Loucy (cell line): Measurements from ENCODE around the gene MAPKAP1.

Source experiments
- H2AFZ ChIP-seq: fragments of 200-600 bp; sonication (generic); 2 replicates; pipeline ENCODE4 v1.6.0; 2016; ENCODE audit warnings: antibody characterized with exemption, mild to moderate bottlenecking, low read length, moderate library complexity
- H3F3A ChIP-seq: fragments of 200-600 bp; 2 replicates; pipeline ENCODE4 v1.6.0; 2016; ENCODE audit warnings: antibody characterized with exemption, low read depth, mild to moderate bottlenecking
- H3K27me3 ChIP-seq: fragments of 200-600 bp; sonication (generic); 2 replicates; pipeline ENCODE4 v1.6.1; 2014; ENCODE audit warnings: low read length, mild to moderate bottlenecking; ENCODE audit not compliant: insufficient read depth, poor library complexity, severe bottlenecking
- H3K36me3 ChIP-seq: fragments of 200-600 bp; sonication (generic); 2 replicates; pipeline ENCODE4 v1.6.1; 2016; ENCODE audit warnings: low read length; ENCODE audit not compliant: insufficient read depth
- H3K4me1 ChIP-seq: fragments of 200-600 bp; sonication (generic); 2 replicates; pipeline ENCODE4 v1.5.1; 2014; ENCODE audit warnings: low read length, mild to moderate bottlenecking; ENCODE audit not compliant: insufficient read depth, poor library complexity, severe bottlenecking
- H3K4me2 ChIP-seq: fragments of 200-600 bp; sonication (generic); 2 replicates; pipeline ENCODE4 v1.6.0; 2014; ENCODE audit warnings: antibody characterized with exemption, low read length, low read depth, mild to moderate bottlenecking; ENCODE audit not compliant: poor library complexity, severe bottlenecking
- H3K4me3 ChIP-seq: fragments of 200-600 bp; sonication (generic); 2 replicates; pipeline ENCODE4 v1.5.1; 2014; ENCODE audit warnings: low read length, mild to moderate bottlenecking, mixed read lengths; ENCODE audit not compliant: poor library complexity, severe bottlenecking
- H3K79me2 ChIP-seq: fragments of 200-600 bp; sonication (generic); 2 replicates; pipeline ENCODE4 v1.6.1; 2014; ENCODE audit warnings: low read length; ENCODE audit not compliant: insufficient read depth
- H3K9ac ChIP-seq: fragments of 200-600 bp; sonication (generic); 2 replicates; pipeline ENCODE4 v1.6.0; 2014; ENCODE audit warnings: mild to moderate bottlenecking, low read depth, low read length, moderate library complexity; ENCODE audit not compliant: poor library complexity, severe bottlenecking
- H3K9me2 ChIP-seq: fragments of 200-600 bp; sonication (generic); replicated peaks from 2 replicates; pipeline ENCODE4 v1.6.1; 2016; ENCODE audit warnings: low read depth, low read length, mixed read lengths
- H3K9me3 ChIP-seq: fragments of 200-600 bp; sonication (generic); 2 replicates; pipeline ENCODE4 v1.6.1; 2014; ENCODE audit warnings: mild to moderate bottlenecking, antibody characterized with exemption, low read length, low read depth; ENCODE audit not compliant: insufficient read depth
- H4K20me1 ChIP-seq: fragments of 200-600 bp; sonication (generic); 2 replicates; pipeline ENCODE4 v1.6.0; 2014; ENCODE audit warnings: antibody characterized with exemption, low read length, mild to moderate bottlenecking; ENCODE audit not compliant: insufficient read depth, poor library complexity, severe bottlenecking
- EZH2phosphoT487 ChIP-seq: fragments of 200-600 bp; IDR thresholded peaks from 2 replicates; pipeline ENCODE4 v1.6.1; 2018; ENCODE audit warnings: antibody characterized with exemption, mild to moderate bottlenecking, moderate library complexity, borderline replicate concordance
- TF ChIP-seq, protein P1 (sequence below): fragments of 200-600 bp; sonication (generic); conservative IDR thresholded peaks from 2 replicates; pipeline ENCODE4 v1.5.1; 2014; ENCODE audit warnings: mild to moderate bottlenecking, antibody characterized with exemption, low read length

Gene MAPKAP1

DNA sequence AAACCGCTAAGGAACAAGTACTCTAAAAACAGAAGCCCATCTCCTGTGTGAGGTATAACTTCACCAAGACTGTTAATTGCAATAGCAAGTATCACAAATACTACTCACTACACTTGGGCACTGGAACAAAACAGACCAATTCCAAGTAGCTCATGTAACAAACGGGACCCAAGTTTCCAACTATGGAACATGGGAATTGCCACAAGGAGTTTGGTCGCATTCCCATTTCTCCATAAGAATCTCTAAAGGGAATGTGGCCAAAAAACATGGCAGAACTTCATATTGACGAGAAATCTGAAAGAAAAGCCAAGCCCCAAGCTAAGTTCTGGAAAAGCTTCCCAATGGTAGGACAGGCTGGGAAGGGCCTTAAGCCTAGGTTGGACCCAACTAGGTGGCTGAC is 162.5 kb downstream of the MAPKAP1 start:
- Histone ChIP-seq H3K9ac (no peak overlapping the region), H4K20me1 (no peaks in the 10 kb centered on the region), H3K9me3 (no peaks in the 10 kb centered on the region), H3K4me3 (no peak overlapping the region), H3K27me3 (no peaks in the 10 kb centered on the region), H3F3A (no peaks in the 10 kb centered on the region), H3K36me3 (peaks cover 5% of the 10 kb centered on the region; the same call in 1 of the 2 replicates), H3K79me2 (no peaks in the 10 kb centered on the region), H3K9me2 (no peaks in the 10 kb centered on the region), H3K4me2 (no peak overlapping the region), H3K4me1 (no peaks in the 10 kb centered on the region), H2AFZ (no peak overlapping the region)
- TF ChIP-seq EZH2phosphoT487 = no peak

DNA sequence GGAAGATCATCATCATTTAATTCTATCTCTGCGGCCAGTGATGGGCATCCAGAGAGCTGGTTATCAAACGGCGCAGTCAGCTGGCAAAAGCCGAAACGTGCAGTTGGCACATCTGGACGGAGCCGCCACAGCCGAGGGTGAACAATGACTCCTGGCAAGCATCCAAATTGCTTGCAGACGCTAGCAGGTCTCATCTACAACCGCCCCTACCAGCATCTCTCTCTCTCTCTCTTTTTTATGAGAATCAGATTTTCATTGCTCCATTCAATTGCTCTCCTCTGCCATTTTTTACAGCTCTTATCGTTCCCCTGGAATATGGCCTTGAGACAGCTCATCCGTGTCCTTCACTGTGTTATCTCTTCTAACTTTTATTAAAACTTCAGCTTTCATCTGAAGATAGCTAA is 165.2 kb downstream of the MAPKAP1 start:
- no peaks in the 10 kb centered on the region for H4K20me1 ChIP-seq
- no peak overlapping the region for H3K4me3 ChIP-seq
- H2AFZ ChIP-seq = no peak overlapping the region
- H3K9ac ChIP-seq = no peak overlapping the region
- H3K79me2 ChIP-seq = no peaks in the 10 kb centered on the region
- H3K4me2 ChIP-seq = no peak overlapping the region
- no peaks in the 10 kb centered on the region for H3K9me2 ChIP-seq
- H3K36me3 ChIP-seq = peaks cover 12% of the 10 kb centered on the region; the same call in 1 of the 2 replicates
- no peaks in the 10 kb centered on the region for H3K27me3 ChIP-seq
- H3K4me1 ChIP-seq = no peaks in the 10 kb centered on the region
- TF ChIP-seq EZH2phosphoT487 = no peak
- TF ChIP-seq, protein P1, sequence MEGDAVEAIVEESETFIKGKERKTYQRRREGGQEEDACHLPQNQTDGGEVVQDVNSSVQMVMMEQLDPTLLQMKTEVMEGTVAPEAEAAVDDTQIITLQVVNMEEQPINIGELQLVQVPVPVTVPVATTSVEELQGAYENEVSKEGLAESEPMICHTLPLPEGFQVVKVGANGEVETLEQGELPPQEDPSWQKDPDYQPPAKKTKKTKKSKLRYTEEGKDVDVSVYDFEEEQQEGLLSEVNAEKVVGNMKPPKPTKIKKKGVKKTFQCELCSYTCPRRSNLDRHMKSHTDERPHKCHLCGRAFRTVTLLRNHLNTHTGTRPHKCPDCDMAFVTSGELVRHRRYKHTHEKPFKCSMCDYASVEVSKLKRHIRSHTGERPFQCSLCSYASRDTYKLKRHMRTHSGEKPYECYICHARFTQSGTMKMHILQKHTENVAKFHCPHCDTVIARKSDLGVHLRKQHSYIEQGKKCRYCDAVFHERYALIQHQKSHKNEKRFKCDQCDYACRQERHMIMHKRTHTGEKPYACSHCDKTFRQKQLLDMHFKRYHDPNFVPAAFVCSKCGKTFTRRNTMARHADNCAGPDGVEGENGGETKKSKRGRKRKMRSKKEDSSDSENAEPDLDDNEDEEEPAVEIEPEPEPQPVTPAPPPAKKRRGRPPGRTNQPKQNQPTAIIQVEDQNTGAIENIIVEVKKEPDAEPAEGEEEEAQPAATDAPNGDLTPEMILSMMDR = no peak
- H3K9me3 ChIP-seq = no peaks in the 10 kb centered on the region
- H3F3A ChIP-seq = no peaks in the 10 kb centered on the region

DNA sequence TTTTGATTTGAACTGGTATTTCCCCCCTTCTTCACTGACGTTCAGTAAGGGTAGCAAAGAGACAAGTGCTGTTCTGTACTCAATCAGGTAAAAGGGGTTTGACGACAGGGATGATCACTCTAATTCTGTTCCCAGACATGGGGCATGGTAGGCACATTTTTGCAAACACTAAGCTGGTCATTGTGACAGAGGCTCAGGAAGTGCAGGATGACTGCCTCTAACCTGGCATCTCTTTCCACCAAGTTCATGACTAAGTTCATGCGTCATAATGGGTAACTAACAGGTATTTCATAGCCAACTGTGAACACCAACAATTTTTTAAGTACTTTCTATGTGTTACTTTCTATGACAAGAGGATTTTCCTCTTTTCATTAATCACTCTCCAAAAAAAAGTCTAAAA is 166.5 kb downstream of the MAPKAP1 start:
- Histone ChIP-seq H4K20me1 (no peaks in the 10 kb centered on the region), H3K9ac (no peak overlapping the region), H2AFZ (no peak overlapping the region), H3K79me2 (no peaks in the 10 kb centered on the region), H3K4me1 (no peaks in the 10 kb centered on the region), H3K9me2 (no peaks in the 10 kb centered on the region), H3K27me3 (no peaks in the 10 kb centered on the region), H3F3A (no peaks in the 10 kb centered on the region), H3K9me3 (no peaks in the 10 kb centered on the region), H3K36me3 (peaks cover 12% of the 10 kb centered on the region; the same call in 1 of the 2 replicates), H3K4me2 (no peak overlapping the region), H3K4me3 (no peak overlapping the region)
- TF ChIP-seq EZH2phosphoT487 = no peak
- TF ChIP-seq, protein P1 = no peak

DNA sequence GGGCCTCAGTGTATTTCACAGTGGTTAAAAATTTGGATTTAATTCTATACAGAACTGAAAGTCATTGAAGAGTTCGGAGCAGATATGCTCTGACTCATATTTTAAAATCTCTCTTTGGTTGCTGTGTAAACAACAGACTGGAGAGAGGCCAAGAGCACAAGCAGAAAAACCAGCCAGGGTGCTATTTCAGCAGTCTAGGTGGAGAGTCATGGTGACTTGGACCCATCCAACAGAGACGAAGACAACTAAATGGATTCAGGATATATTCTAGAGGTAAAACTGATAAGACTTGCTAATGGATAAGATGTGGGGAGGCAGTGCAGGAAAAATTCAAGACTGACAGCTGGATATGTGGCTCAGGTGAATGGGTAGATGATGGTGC is 168.9 kb downstream of the MAPKAP1 start:
- H3K9me2 ChIP-seq = no peaks in the 10 kb centered on the region
- TF ChIP-seq, protein P1 = no peak
- TF ChIP-seq EZH2phosphoT487 = no peak
- no peaks in the 10 kb centered on the region for H3K79me2 ChIP-seq
- no peaks in the 10 kb centered on the region for H3F3A ChIP-seq
- no peak overlapping the region for H3K4me2 ChIP-seq
- no peaks in the 10 kb centered on the region for H4K20me1 ChIP-seq
- peaks cover 12% of the 10 kb centered on the region; the same call in 1 of the 2 replicates for H3K36me3 ChIP-seq
- no peak overlapping the region for H3K4me3 ChIP-seq
- no peak overlapping the region for H2AFZ ChIP-seq
- no peaks in the 10 kb centered on the region for H3K9me3 ChIP-seq
- H3K27me3 ChIP-seq = no peaks in the 10 kb centered on the region
- H3K4me1 ChIP-seq = no peaks in the 10 kb centered on the region
- no peak overlapping the region for H3K9ac ChIP-seq
